LNCaP clone FGC (cell line): ENCODE data around the gene SLC7A10.
"Not testable (repeated sequence)": the region's sequence is repeated elsewhere in the genome, so short reads cannot be mapped to it uniquely, and the experiment has no call there.

Experiments used
- DNase-seq: peaks from one replicate; pipeline ENCODE4 v3.0.0-alpha.2; 2011; ENCODE audit warnings: low read depth
- H3K4me3 ChIP-seq: 2 replicates; pipeline ENCODE4 v1.5.1; 2011; ENCODE audit warnings: mild to moderate bottlenecking, low read depth, low read length, control low read depth
- CTCF ChIP-seq: IDR thresholded peaks from 2 replicates; pipeline ENCODE4 v1.5.1; 2012; ENCODE audit warnings: mild to moderate bottlenecking; ENCODE audit not compliant: control insufficient read depth, insufficient read depth; ENCODE audit errors: extremely low read depth

Gene SLC7A10

GRCh38 chr19:33210266-33210940, 15.2 kb downstream of the SLC7A10 start:
- no peak for DNase-seq
- H3K4me3 ChIP-seq = no peak overlapping the region
- no peak for TF ChIP-seq CTCF

GRCh38 chr19:33209850-33210230, 15.8 kb downstream of the SLC7A10 start:
- H3K4me3 ChIP-seq, DNase-seq: not testable (repeated sequence)

- TF ChIP-seq CTCF = no peak
- H3K4me3 ChIP-seq = no peak overlapping the region
- no peak for DNase-seq
These were observed 16.5 kb downstream of the SLC7A10 start for GRCh38 chr19:33208904-33209849.

- no peak for DNase-seq
- TF ChIP-seq CTCF = no peak
- H3K4me3 ChIP-seq = no peak overlapping the region
These were observed 17.2 kb downstream of the SLC7A10 start for GRCh38 chr19:33208371-33208895.

GRCh38 chr19:33207903-33208302, 17.7 kb downstream of the SLC7A10 start:
- no peak for DNase-seq
- H3K4me3 ChIP-seq = no peak overlapping the region
- TF ChIP-seq CTCF = no peak

- no peak for DNase-seq
- no peak for TF ChIP-seq CTCF
- no peak overlapping the region for H3K4me3 ChIP-seq
These were observed 18.5 kb downstream of the SLC7A10 start for GRCh38 chr19:33207040-33207620.

- no peak for DNase-seq
- H3K4me3 ChIP-seq = no peak overlapping the region
- no peak for TF ChIP-seq CTCF
These were observed 19.2 kb downstream of the SLC7A10 start for GRCh38 chr19:33206261-33207039.
